Omental fat pad (tissue), 4 donors: ENCODE measurements around the gene VILL. TPM values are rescaled to one million over a fixed set of nuclear protein-coding genes. Genes with fewer than 3 reads are reported as not detected.

ENCODE experiments used
- ATAC-seq: fragments of 150-250 bp; one replicate; pipeline ENCODE4 v1.9.1; 2016; ENCODE audit warnings: mild to moderate bottlenecking, moderate library complexity; ENCODE audit not compliant: low FRiP score
- DNase-seq: peaks from one replicate; pipeline ENCODE4 v3.0.0-alpha.2; 2019; ENCODE audit warnings: low spot score
- CTCF ChIP-seq, 3 donors: fragments of 450-650 bp; IDR thresholded peaks; one replicate each; pipeline ENCODE4 v1.5.1; 2016 to 2017; ENCODE audit warnings: antibody characterized with exemption in 3 of 3, mild to moderate bottlenecking in 3 of 3, moderate library complexity in 2 of 3
- total RNA-seq, 4 donors: library from RNA; depleted of rRNA; stranded (reverse); fragments of >200 nt; gene quantifications; one replicate each; pipeline ENCODE4 v1.1.0, GENCODE V29; 2016

The VILL gene
- total RNA-seq, 4 donors from 2014 or later = 4.4 to 15.0 (median 5.6) TPM

- DNase-seq = no peak
- TF ChIP-seq CTCF (IDR thresholded peaks at IDR 0.05) = no peak
- ATAC-seq = no peak
Measured at GRCh38 chr3:38016410-38016809, 25.8 kb downstream of the VILL start.

GRCh38 chr3:38016847-38017444 lies 26.4 kb downstream of the VILL start:
- DNase-seq (no peak), ATAC-seq (no peak)
- no peak for TF ChIP-seq CTCF (IDR thresholded peaks at IDR 0.05)

- DNase-seq (no peak), ATAC-seq (no peak)
- no peak for TF ChIP-seq CTCF (IDR thresholded peaks at IDR 0.05)
Measured at GRCh38 chr3:38017445-38018295, 27.1 kb downstream of the VILL start.

GRCh38 chr3:38018296-38019266 lies 28.0 kb downstream of the VILL start:
- ATAC-seq (no peak), DNase-seq (no peak)
- TF ChIP-seq CTCF (IDR thresholded peaks at IDR 0.05) = no peak

- TF ChIP-seq CTCF (IDR thresholded peaks at IDR 0.05) = no peak
- DNase-seq = no peak
- no peak for ATAC-seq
Measured at GRCh38 chr3:38019658-38020341, 29.2 kb downstream of the VILL start.

GRCh38 chr3:38020342-38020726 lies 29.7 kb downstream of the VILL start:
- no peak for ATAC-seq
- DNase-seq = no peak
- no peak for TF ChIP-seq CTCF (IDR thresholded peaks at IDR 0.05)
